ENCODE results near the gene ANKS4B. TPM values are rescaled to one million over a fixed set of nuclear protein-coding genes. Genes with fewer than 3 reads are reported as not detected.
"Not testable (repeated sequence)": the region's sequence is repeated elsewhere in the genome, so short reads cannot be mapped to it uniquely, and the experiment has no call there.

Gene ANKS4B
- total RNA-seq, 4 donors from 2014 or later, result not detected

GRCh38 chr16:21285314-21285713 lies 51.8 kb downstream of the ANKS4B start:
- Histone ChIP-seq H3K27ac (replicated peaks in 1 of 4) (no peak overlapping the region), H3K9me3 (peaks cover 0 to 5% (median 0%) of the 10 kb centered on the region in 4 donors), H3K4me3 (no peak overlapping the region), H3K4me1 (peaks cover 5 to 11% (median 10%) of the 10 kb centered on the region in 4 donors), H3K36me3 (no peaks in the 10 kb centered on the region), H3K27me3 (peaks cover 0 to 57% (median 14%) of the 10 kb centered on the region in 4 donors)
- intact Hi-C loops (cut with DNase I), result no loop called here
- DNase-seq (ENCODE audit: extremely low spot score), result no peak
- 31% methylated on average over 1 of the region's 1 CpG for WGBS
- no peak for TF ChIP-seq POLR2AphosphoS5 (IDR thresholded peaks at IDR 0.05)
- TF ChIP-seq, protein P1, sequence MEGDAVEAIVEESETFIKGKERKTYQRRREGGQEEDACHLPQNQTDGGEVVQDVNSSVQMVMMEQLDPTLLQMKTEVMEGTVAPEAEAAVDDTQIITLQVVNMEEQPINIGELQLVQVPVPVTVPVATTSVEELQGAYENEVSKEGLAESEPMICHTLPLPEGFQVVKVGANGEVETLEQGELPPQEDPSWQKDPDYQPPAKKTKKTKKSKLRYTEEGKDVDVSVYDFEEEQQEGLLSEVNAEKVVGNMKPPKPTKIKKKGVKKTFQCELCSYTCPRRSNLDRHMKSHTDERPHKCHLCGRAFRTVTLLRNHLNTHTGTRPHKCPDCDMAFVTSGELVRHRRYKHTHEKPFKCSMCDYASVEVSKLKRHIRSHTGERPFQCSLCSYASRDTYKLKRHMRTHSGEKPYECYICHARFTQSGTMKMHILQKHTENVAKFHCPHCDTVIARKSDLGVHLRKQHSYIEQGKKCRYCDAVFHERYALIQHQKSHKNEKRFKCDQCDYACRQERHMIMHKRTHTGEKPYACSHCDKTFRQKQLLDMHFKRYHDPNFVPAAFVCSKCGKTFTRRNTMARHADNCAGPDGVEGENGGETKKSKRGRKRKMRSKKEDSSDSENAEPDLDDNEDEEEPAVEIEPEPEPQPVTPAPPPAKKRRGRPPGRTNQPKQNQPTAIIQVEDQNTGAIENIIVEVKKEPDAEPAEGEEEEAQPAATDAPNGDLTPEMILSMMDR (IDR thresholded peaks at IDR 0.05), result no peak
- TF ChIP-seq POLR2A (IDR thresholded peaks at IDR 0.05; ENCODE audit: low read depth), result no peak
- no peak for TF ChIP-seq EP300 (IDR thresholded peaks at IDR 0.05)

- H3K4me1 ChIP-seq; intact Hi-C loops (cut with DNase I); H3K36me3 ChIP-seq; H3K4me3 ChIP-seq; H3K9me3 ChIP-seq; H3K27ac ChIP-seq (replicated peaks in 1 of 4); DNase-seq (ENCODE audit: extremely low spot score): not testable (repeated sequence)
- H3K27me3 ChIP-seq, result peaks cover 0 to 59% (median 7%) of the 10 kb centered on the region in 4 donors
- 97% methylated on average over 3 of the region's 3 CpGs for WGBS
Measured at GRCh38 chr16:21289789-21290188, 56.3 kb downstream of the ANKS4B start.

DNA sequence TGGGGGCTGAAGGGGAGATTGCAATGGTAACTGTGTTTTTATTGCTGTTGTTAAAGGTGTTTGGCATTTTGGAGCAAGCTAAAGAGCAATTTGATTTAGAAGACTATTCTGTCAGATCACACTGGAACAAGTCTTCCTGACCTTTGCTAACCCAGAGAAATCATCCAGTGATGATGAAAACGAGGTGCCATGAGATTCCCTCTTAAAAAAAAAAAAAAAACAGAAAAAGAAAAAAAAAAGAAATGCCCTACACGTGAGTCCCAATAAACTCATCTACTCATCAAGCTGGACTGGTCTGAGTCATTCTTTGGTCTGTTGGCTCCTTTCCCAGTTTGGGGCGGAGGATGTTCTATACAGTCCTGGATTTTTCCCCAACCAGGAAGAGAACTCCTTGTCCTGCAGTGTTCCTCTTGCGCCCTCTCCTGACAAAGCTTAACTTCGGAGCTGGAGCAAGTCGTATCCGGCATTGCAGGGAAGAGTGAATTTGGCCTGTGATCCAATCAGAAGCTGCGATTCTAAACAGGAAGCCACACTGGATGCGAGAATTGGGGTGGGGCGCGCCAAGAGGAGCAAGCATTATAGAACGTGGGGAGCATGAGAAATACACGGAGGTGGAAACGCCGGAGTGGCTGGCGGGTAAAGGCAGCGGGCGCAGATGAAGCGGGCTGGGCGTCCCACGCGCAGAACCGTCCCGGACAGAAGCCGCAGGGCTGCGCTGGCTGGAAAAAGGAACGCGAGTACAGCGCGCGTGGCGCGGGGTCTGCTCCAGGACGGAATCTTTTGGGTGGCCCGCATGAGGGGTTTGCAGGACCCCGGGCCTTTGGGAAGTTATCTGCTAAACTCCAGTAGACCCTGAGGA lies 67.0 kb downstream of the ANKS4B start:
- peak; percentile 98 for DNase-seq (ENCODE audit: extremely low spot score)
- under 1% methylated on average over 20 of the region's 36 CpGs for WGBS
- peak overlapping the region; percentile 74 to 87 (median 82) for H3K27ac ChIP-seq (replicated peaks in 1 of 4)
- TF ChIP-seq POLR2A (IDR thresholded peaks at IDR 0.05; ENCODE audit: low read depth), result no peak
- TF ChIP-seq, protein P1 (IDR thresholded peaks at IDR 0.05), result peak; percentile 84 to 92 (median 86)
- TF ChIP-seq EP300 (IDR thresholded peaks at IDR 0.05), result no peak
- peak; percentile 82 to 91 for TF ChIP-seq POLR2AphosphoS5 (IDR thresholded peaks at IDR 0.05)
- no peaks in the 10 kb centered on the region for H3K9me3 ChIP-seq
- no peaks in the 10 kb centered on the region for H3K36me3 ChIP-seq
- H3K27me3 ChIP-seq, result no peaks in the 10 kb centered on the region
- intact Hi-C loops (cut with DNase I), result loop anchor here (1.0 to 5.0 kb wide), 3 partner anchors 22 to 252 kb away; partner anchors contain the start of gene CRYM
- peak overlapping the region; percentile 64 to 72 (median 68) for H3K4me3 ChIP-seq
- H3K4me1 ChIP-seq, result peaks cover 0 to 24% (median 15%) of the 10 kb centered on the region in 4 donors

DNA sequence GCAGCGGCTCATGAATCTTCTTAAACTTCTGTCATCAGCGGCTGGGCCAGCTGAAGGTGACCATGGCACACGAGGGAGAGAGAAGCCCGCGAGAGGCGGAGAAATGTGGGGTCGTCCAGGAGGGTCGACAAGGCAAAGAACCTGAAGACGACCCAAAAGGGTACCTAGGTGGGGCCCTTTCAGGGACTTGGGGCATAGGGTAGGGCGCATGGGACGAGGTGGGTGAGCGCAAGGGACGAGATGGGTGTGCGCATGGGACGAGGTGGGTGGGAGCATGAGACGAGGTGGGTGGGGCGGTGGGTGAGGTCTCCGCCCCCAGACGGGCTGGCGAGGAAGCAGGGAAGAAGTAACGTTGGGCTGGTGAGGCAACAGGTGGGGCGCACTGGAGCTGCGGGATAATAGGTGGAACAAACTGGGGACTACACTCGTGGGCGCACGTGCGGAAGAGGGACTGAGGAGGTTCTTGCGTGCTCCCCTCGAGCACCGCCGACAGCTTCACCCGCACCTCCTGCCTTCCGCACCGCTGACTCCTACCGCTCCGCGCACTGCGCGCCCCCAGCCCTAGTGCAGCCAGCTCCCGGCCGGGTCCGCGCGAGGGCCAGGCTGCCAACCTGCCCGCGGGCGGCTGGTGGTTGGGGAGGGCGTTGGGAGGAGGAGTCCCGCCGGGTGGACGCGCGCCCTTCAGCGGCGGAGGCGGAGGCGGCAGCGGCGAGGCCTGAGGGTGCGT lies 67.8 kb downstream of the ANKS4B start:
- under 1% methylated on average over 26 of the region's 60 CpGs for WGBS
- intact Hi-C loops (cut with DNase I), result loop anchor here (2.0 to 5.0 kb wide), 2 partner anchors 139 to 251 kb away; no protein-coding TSS in a partner anchor

More for the DNA sequence above, 67.8 kb downstream of the ANKS4B start:
- Histone ChIP-seq H3K9me3 (no peaks in the 10 kb centered on the region), H3K27ac (replicated peaks in 1 of 4) (peak overlapping the region; percentile 74 to 87 (median 82)), H3K36me3 (no peaks in the 10 kb centered on the region), H3K27me3 (no peaks in the 10 kb centered on the region), H3K4me3 (peak overlapping the region; percentile 64 to 72 (median 68)), H3K4me1 (peaks cover 0 to 24% (median 15%) of the 10 kb centered on the region in 4 donors)
- TF ChIP-seq EP300 (IDR thresholded peaks at IDR 0.05), result no peak
- TF ChIP-seq, protein P1 (IDR thresholded peaks at IDR 0.05), result peak in 2 of 3 experiments; percentile 13 to 42
- peak; percentile 21 to 56 for TF ChIP-seq POLR2AphosphoS5 (IDR thresholded peaks at IDR 0.05)
- peak; percentile 14 for TF ChIP-seq POLR2A (IDR thresholded peaks at IDR 0.05; ENCODE audit: low read depth)
- DNase-seq (ENCODE audit: extremely low spot score), result no peak
